ENCODE data around the gene SNW1.
A peak's percentile ranks its signal among the peaks of the same experiment; 100 is the strongest.

SNW1 gene

DNA sequence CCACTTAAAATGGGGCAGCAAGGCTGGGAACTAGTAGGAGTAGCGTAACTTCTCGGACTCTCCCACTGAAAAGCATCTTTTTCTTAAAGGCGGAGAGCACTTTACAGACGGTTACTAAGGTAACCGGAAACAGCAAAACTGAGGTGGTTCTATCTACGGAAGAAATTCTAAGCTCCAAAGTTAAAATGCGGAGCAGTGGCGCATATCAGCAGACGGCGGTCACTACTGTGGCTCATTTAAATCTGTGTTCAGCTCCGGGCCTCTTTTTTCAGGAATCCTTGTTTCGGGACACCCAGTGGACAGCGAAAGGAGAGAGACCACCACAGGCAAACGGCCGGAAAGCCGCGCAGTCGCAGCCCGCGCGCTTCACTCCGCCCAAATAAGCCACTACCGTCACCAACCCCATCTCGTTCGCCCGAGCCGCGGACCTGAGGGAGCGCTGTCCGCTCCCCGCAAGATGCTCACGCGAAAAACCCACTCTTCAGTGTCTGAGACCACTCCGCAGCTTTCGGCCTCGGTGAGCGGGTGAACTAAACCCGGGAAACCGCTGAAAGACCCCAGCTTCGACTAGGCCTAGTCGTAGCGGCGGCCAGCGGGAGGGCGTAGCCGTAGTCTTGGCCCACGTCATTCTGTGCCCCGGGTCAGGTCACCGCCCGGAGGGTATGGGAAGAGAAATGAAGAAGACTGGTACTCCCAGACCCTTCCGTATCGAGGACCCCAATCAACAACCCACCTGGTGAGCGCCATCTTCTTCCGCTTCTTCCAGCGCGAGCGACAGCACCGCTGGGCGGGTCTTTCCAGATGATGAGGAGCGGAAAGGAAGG lies at the start of gene SNW1:
TSS of gene SNW1 (minus strand) at position 776 of the 824 bp plus-strand sequence. CDS start at position 747, 29 bp downstream.
- Histone ChIP-seq H3K36me3 (peaks cover 20% of the 10 kb centered on the region), H3K4me3 (ENCODE audit: low read depth, low read length) (peak within 1 kb of the TSS; percentile 89), H3K27ac (peak within 1 kb of the TSS; percentile 89), H3K27me3 (ENCODE audit: insufficient read depth, low read depth, severe bottlenecking) (no peaks in the 10 kb centered on the region), H3K9me3 (ENCODE audit: severe bottlenecking) (no peaks in the 10 kb centered on the region)
- peak; percentile 93 for DNase-seq
- TF ChIP-seq CTCF (IDR thresholded peaks at IDR 0.05; ENCODE audit: low read depth, low read length), result no peak

DNA sequence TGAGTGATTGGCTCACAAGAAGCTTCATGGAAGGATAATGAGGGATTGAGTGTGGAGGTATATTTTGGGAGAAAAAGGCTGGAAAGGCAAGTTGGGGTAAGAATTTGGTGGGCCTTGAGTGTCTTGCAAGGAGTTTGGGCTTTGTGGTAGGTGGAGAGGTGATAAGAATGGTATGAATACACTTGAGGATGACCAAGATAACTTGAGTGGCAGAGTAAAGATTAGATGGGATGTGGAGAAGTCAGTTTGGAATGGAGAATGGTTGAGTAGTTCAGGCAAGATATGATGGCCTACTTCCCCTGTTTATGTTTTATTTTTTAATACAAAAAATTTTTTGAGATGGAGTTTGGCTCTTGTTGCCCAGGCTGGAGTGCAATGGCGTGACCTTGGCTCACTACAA lies 48.1 kb upstream of the SNW1 start:
- TF ChIP-seq CTCF (IDR thresholded peaks at IDR 0.05; ENCODE audit: low read depth, low read length), result no peak
- H3K9me3 ChIP-seq (ENCODE audit: severe bottlenecking), result no peaks in the 10 kb centered on the region
- no peak overlapping the region for H3K4me3 ChIP-seq (ENCODE audit: low read depth, low read length)
- H3K27me3 ChIP-seq (ENCODE audit: insufficient read depth, low read depth, severe bottlenecking), result no peaks in the 10 kb centered on the region
- no peak overlapping the region for H3K27ac ChIP-seq
- no peak for DNase-seq
- H3K36me3 ChIP-seq, result no peaks in the 10 kb centered on the region

- Histone ChIP-seq H3K27me3 (ENCODE audit: insufficient read depth, low read depth, severe bottlenecking) (no peaks in the 10 kb centered on the region), H3K9me3 (ENCODE audit: severe bottlenecking) (no peaks in the 10 kb centered on the region), H3K27ac (no peak overlapping the region), H3K36me3 (no peaks in the 10 kb centered on the region), H3K4me3 (ENCODE audit: low read depth, low read length) (no peak overlapping the region)
- TF ChIP-seq CTCF (IDR thresholded peaks at IDR 0.05; ENCODE audit: low read depth, low read length), result no peak
- DNase-seq, result no peak
Measured at GRCh38 chr14:77808250-77808649, 47.3 kb upstream of the SNW1 start.

DNA sequence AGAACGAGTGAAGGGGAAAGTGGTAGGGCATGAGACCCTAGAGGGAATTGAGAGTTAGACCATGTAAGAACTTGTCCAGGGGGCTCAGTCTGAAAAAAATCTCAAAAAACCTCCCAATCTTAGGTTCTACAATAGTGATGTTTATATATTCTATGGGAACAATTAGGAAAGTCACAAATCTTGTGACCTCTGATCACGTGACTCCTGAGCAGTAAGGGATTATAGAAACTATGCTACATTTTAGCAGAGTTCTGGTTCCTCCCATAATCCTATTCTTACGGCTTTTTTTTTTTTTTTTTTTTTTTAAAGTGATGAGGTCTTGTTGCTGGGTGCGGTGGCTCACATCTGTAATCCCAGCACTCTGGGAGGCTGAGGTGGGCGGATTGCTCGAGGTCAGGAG lies 44.8 kb upstream of the SNW1 start:
- no peak for DNase-seq
- TF ChIP-seq CTCF (IDR thresholded peaks at IDR 0.05; ENCODE audit: low read depth, low read length), result no peak
- H3K36me3 ChIP-seq, result no peaks in the 10 kb centered on the region
- no peak overlapping the region for H3K4me3 ChIP-seq (ENCODE audit: low read depth, low read length)
- no peak overlapping the region for H3K27ac ChIP-seq
- no peaks in the 10 kb centered on the region for H3K9me3 ChIP-seq (ENCODE audit: severe bottlenecking)
- no peaks in the 10 kb centered on the region for H3K27me3 ChIP-seq (ENCODE audit: insufficient read depth, low read depth, severe bottlenecking)

DNA sequence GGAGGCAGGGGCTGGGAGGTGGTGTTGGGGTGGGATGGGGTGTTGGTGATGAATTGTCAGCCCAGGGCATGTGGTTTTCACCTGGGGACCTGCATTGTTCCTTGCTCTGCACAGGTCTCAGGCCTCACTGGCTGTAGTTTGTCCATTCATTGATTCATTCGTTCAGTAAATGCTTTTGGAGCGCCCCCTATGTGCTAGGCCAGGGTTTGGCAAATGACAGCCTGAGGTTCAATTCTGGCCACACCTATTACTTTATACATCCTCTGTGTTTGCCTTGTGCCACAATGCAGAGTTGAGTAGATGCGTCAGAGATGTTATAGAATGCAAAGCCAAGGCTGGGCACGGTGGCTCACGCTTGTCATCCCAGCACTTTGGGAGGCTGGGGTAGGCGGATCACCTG lies 43.6 kb upstream of the SNW1 start:
- TF ChIP-seq CTCF (IDR thresholded peaks at IDR 0.05; ENCODE audit: low read depth, low read length), result peak; percentile 72
- Histone ChIP-seq H3K27ac (no peak overlapping the region), H3K4me3 (ENCODE audit: low read depth, low read length) (no peak overlapping the region), H3K9me3 (ENCODE audit: severe bottlenecking) (no peaks in the 10 kb centered on the region), H3K36me3 (no peaks in the 10 kb centered on the region), H3K27me3 (ENCODE audit: insufficient read depth, low read depth, severe bottlenecking) (no peaks in the 10 kb centered on the region)
- DNase-seq, result peak; percentile 73

DNA sequence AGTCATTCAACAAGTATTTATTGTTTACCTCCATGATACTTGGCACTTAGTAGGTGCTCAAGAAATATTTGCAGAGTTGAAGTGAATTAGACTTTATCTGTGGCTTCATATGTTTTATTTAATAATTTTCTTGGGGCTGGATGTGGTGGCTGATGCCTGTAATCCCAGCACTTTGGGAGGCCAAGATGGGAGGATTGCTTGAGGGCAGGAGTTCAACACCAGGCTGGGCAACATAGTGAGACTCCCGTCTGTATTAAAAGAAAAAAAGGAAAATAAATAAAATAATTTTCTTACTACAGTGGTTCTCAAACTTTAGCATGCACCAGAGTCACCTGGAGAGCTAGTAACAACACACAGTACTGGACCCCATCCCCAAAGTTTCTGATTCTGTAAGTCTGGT lies 39.9 kb upstream of the SNW1 start:
- no peak overlapping the region for H3K27ac ChIP-seq
- peak overlapping the region; percentile 55 for H3K4me3 ChIP-seq (ENCODE audit: low read depth, low read length)
- no peaks in the 10 kb centered on the region for H3K9me3 ChIP-seq (ENCODE audit: severe bottlenecking)
- DNase-seq, result no peak
- H3K36me3 ChIP-seq, result no peaks in the 10 kb centered on the region
- no peaks in the 10 kb centered on the region for H3K27me3 ChIP-seq (ENCODE audit: insufficient read depth, low read depth, severe bottlenecking)
- no peak for TF ChIP-seq CTCF (IDR thresholded peaks at IDR 0.05; ENCODE audit: low read depth, low read length)

Data from WERI-Rb-1 (cell line).